ENCODE data around the gene BCR. TPM values are rescaled to one million over a fixed set of nuclear protein-coding genes. Genes with fewer than 3 reads are reported as not detected.

BCR gene
- total RNA-seq, 1 donor from 2014 or later = 268 TPM

GRCh38 chr22:23169043-23169406 lies 11.3 kb upstream of the BCR start:
- peaks cover 14% of the 10 kb centered on the region for H3K27me3 Mint-ChIP-seq (ENCODE audit: unreplicated experiment)
- H3K4me3 Mint-ChIP-seq (ENCODE audit: unreplicated experiment) = peak overlapping the region; percentile 78
- DNase-seq = no peak
- H3K4me1 Mint-ChIP-seq (ENCODE audit: low read depth, unreplicated experiment) = peaks cover 36% of the 10 kb centered on the region
- H3K36me3 Mint-ChIP-seq (ENCODE audit: unreplicated experiment) = peaks cover 6% of the 10 kb centered on the region
- TF ChIP-seq, protein P1, sequence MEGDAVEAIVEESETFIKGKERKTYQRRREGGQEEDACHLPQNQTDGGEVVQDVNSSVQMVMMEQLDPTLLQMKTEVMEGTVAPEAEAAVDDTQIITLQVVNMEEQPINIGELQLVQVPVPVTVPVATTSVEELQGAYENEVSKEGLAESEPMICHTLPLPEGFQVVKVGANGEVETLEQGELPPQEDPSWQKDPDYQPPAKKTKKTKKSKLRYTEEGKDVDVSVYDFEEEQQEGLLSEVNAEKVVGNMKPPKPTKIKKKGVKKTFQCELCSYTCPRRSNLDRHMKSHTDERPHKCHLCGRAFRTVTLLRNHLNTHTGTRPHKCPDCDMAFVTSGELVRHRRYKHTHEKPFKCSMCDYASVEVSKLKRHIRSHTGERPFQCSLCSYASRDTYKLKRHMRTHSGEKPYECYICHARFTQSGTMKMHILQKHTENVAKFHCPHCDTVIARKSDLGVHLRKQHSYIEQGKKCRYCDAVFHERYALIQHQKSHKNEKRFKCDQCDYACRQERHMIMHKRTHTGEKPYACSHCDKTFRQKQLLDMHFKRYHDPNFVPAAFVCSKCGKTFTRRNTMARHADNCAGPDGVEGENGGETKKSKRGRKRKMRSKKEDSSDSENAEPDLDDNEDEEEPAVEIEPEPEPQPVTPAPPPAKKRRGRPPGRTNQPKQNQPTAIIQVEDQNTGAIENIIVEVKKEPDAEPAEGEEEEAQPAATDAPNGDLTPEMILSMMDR (IDR thresholded peaks at IDR 0.05; ENCODE audit: partially characterized antibody, unreplicated experiment) = no peak
- H3K27ac Mint-ChIP-seq (ENCODE audit: unreplicated experiment) = peak overlapping the region; percentile 100
- peaks cover 15% of the 10 kb centered on the region for H3K9me3 Mint-ChIP-seq (ENCODE audit: unreplicated experiment)

DNA sequence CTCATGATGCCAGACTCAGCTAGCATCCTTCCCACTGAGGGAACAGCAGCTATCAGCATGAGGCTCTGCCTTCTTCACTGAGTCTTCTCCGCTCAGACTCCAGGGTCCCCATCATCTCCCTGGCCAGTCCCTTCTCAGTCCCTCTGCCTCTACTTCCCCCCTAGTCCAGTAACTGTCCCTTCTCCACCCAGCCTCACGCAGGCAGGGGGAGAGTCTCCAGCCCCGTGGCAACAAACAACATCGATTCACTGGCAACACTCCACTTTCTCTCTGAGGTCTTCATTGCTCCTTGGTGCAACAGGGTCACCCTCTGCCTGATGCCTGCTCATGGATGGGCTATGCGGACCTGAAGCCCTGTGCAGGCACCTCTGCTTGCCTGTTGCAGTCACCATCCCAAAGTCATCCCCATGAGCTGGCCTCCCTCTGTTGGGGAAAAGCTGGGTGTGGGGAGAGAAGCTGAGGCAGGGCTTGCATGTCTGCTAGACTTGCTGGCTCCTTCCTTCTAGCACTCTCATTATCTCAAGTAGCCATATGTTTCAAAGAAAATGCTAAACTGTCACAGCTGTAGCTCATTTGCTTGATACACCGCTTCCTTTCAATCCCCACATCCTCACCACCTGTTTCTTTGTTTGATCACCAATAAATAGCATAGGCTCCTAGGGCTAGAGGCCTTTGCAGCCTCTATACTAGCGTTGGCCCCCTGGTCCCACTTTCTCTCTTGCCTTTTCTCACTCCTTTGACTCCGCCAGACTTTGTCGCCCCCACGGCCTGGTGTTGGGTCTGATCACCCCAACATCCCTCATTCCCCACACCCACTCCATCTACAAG lies 4.3 kb upstream of the BCR start:
- H3K4me1 Mint-ChIP-seq (ENCODE audit: low read depth, unreplicated experiment) = peaks cover 9% of the 10 kb centered on the region
- peaks cover 21% of the 10 kb centered on the region for H3K9me3 Mint-ChIP-seq (ENCODE audit: unreplicated experiment)
- no peak for DNase-seq
- H3K27me3 Mint-ChIP-seq (ENCODE audit: unreplicated experiment) = peaks cover 13% of the 10 kb centered on the region
- no peak overlapping the region for H3K4me3 Mint-ChIP-seq (ENCODE audit: unreplicated experiment)
- H3K36me3 Mint-ChIP-seq (ENCODE audit: unreplicated experiment) = peaks cover 18% of the 10 kb centered on the region
- H3K27ac Mint-ChIP-seq (ENCODE audit: unreplicated experiment) = no peak overlapping the region
- TF ChIP-seq, protein P1 (IDR thresholded peaks at IDR 0.05; ENCODE audit: partially characterized antibody, unreplicated experiment) = no peak

DNA sequence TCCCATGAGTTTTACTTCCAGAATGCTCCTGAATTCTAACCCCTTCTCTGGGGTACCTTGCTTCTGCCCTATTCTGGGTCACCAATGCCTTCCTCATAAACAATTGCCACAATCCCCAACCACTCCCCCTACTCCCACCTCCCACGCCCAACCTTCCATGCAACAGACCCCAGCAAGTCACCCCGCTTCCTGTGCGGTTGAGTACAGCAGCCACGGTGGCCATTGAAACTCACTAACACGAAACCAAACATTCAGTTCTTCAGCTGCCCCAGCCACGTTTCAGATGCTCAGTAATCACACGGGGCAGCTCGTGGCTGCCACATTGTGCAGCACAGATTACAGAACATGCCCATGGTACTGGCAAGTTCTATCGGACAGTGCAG lies 3.7 kb upstream of the BCR start:
- H3K27ac Mint-ChIP-seq (ENCODE audit: unreplicated experiment) = no peak overlapping the region
- peaks cover 21% of the 10 kb centered on the region for H3K9me3 Mint-ChIP-seq (ENCODE audit: unreplicated experiment)
- H3K36me3 Mint-ChIP-seq (ENCODE audit: unreplicated experiment) = peaks cover 18% of the 10 kb centered on the region
- peaks cover 9% of the 10 kb centered on the region for H3K4me1 Mint-ChIP-seq (ENCODE audit: low read depth, unreplicated experiment)
- no peak for DNase-seq
- H3K4me3 Mint-ChIP-seq (ENCODE audit: unreplicated experiment) = no peak overlapping the region
- peaks cover 13% of the 10 kb centered on the region for H3K27me3 Mint-ChIP-seq (ENCODE audit: unreplicated experiment)
- TF ChIP-seq, protein P1 (IDR thresholded peaks at IDR 0.05; ENCODE audit: partially characterized antibody, unreplicated experiment) = no peak

GRCh38 chr22:23177197-23177596 lies 3.1 kb upstream of the BCR start:
- Mint-ChIP-seq H3K27me3 (ENCODE audit: unreplicated experiment) (peaks cover 17% of the 10 kb centered on the region), H3K4me3 (ENCODE audit: unreplicated experiment) (no peak overlapping the region), H3K4me1 (ENCODE audit: low read depth, unreplicated experiment) (peaks cover 9% of the 10 kb centered on the region), H3K9me3 (ENCODE audit: unreplicated experiment) (peaks cover 25% of the 10 kb centered on the region), H3K27ac (ENCODE audit: unreplicated experiment) (peak overlapping the region; percentile 44), H3K36me3 (ENCODE audit: unreplicated experiment) (peaks cover 22% of the 10 kb centered on the region)
- TF ChIP-seq, protein P1 (IDR thresholded peaks at IDR 0.05; ENCODE audit: partially characterized antibody, unreplicated experiment) = no peak
- DNase-seq = no peak

DNA sequence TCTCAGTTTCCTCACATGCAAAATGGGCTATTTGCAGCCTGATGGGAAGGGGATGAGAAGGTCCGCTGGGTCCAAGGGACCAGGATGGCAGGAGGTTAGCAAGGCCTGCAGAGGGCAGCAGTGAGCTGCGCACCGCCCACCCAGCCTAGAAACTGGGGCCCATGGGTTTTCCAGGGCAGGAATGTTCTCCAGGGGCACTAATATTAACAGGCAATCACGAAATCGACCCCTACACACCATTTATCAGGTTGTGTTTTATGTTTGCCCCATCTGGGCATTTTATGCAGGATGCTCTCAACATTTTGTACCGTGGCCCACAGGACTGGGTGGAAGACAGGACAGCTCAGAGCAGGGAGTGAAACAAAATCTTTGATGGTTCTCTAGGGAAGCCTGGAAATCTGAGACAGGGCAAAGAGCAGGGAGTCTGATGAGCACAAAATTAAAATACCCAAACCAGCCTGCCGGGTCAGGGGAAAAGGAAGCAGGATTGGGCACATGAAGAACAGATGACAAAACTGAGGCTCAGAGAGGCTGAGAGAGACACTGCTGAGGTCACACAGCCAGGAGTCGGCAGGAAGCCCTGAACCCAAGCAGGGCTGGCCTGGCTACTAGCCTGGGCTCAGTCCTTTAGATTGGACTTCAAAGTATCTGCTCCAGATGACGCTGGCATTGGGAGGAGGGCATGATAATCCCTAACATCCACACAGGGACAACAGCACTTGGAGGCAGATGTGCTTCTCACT lies 1.6 kb upstream of the BCR start:
- peak overlapping the region; percentile 65 for H3K27ac Mint-ChIP-seq (ENCODE audit: unreplicated experiment)
- peaks cover 30% of the 10 kb centered on the region for H3K36me3 Mint-ChIP-seq (ENCODE audit: unreplicated experiment)
- H3K4me3 Mint-ChIP-seq (ENCODE audit: unreplicated experiment) = peak overlapping the region; percentile 62
- peak; percentile 86 for DNase-seq
- H3K9me3 Mint-ChIP-seq (ENCODE audit: unreplicated experiment) = peaks cover 31% of the 10 kb centered on the region
- peaks cover 11% of the 10 kb centered on the region for H3K4me1 Mint-ChIP-seq (ENCODE audit: low read depth, unreplicated experiment)
- peaks cover 24% of the 10 kb centered on the region for H3K27me3 Mint-ChIP-seq (ENCODE audit: unreplicated experiment)
- TF ChIP-seq, protein P1 (IDR thresholded peaks at IDR 0.05; ENCODE audit: partially characterized antibody, unreplicated experiment) = peak; percentile 93

Data from glutamatergic neuron (in vitro differentiated cells).